Colonic mucosa (tissue), 4 donors: Measurements from ENCODE around the gene NEURL2. TPM values are rescaled to one million over a fixed set of nuclear protein-coding genes. Genes with fewer than 3 reads are reported as not detected.

Experiments used
- DNase-seq: peaks from one replicate; pipeline ENCODE4 v3.0.0-alpha.2; 2020
- H3K27ac ChIP-seq: fragments of 200-600 bp; one replicate; pipeline ENCODE4 v1.8.0; 2021
- H3K27me3 ChIP-seq: fragments of 200-600 bp; one replicate; pipeline ENCODE4 v1.8.0; 2021
- H3K36me3 ChIP-seq: fragments of 200-600 bp; one replicate; pipeline ENCODE4 v1.8.0; 2021
- H3K4me1 ChIP-seq: fragments of 200-600 bp; one replicate; pipeline ENCODE4 v1.8.0; 2021; ENCODE audit warnings: mild to moderate bottlenecking
- H3K4me3 ChIP-seq: fragments of 200-600 bp; one replicate; pipeline ENCODE4 v1.8.0; 2021
- H3K9ac ChIP-seq, 2 donors: one replicate each; pipeline ENCODE4 v1.7.0; 2013; ENCODE audit warnings: control low read depth in 2 of 2, low read depth in 2 of 2, low read length in 2 of 2
- H3K9me3 ChIP-seq: fragments of 200-600 bp; one replicate; pipeline ENCODE4 v1.8.0; 2021
- CTCF ChIP-seq: fragments of 200-600 bp; IDR thresholded peaks from one replicate; pipeline ENCODE4 v1.8.0; 2022; ENCODE audit warnings: antibody characterized with exemption, mild to moderate bottlenecking
- intact Hi-C: fragments of 100-400 bp; cut with DNase I; formaldehyde crosslinking; loops from one replicate; pipeline ENCODE4 v1.14.1; 2022
- total RNA-seq, 2 donors: library from RNA; stranded (reverse); fragmentation: NEBNext Ultra II Directional in 1 of 2; extraction: Animal tissue kit (Norgen Biotek cat#: 25700) in 1 of 2; gene quantifications; one replicate each; pipeline ENCODE4 v1.2.1, GENCODE V29; 2021
- donor health status: healthy.
- donor health status: DM: no; HTN: no; CAD: no.
- donor health status: DM: no; HTN: no; CAD: no.

The NEURL2 gene
- total RNA-seq, 2 donors from 2014 or later, result 3.5 to 4.0 TPM

- Histone ChIP-seq H3K27ac (no peak overlapping the region), H3K36me3 (peaks cover 3% of the 10 kb centered on the region), H3K9ac (no peak overlapping the region), H3K4me1 (no peaks in the 10 kb centered on the region), H3K9me3 (no peaks in the 10 kb centered on the region), H3K4me3 (no peak overlapping the region), H3K27me3 (no peaks in the 10 kb centered on the region)
- no peak for DNase-seq
- TF ChIP-seq CTCF, result no peak
- intact Hi-C loops, result no loop called here
These were observed 42.6 kb downstream of the NEURL2 start for GRCh38 chr20:45848421-45848820.

- no peak overlapping the region for H3K27ac ChIP-seq
- no peak for DNase-seq
- no peaks in the 10 kb centered on the region for H3K4me1 ChIP-seq
- intact Hi-C loops, result no loop called here
- peaks cover 3% of the 10 kb centered on the region for H3K36me3 ChIP-seq
- no peaks in the 10 kb centered on the region for H3K27me3 ChIP-seq
- no peak overlapping the region for H3K4me3 ChIP-seq
- no peaks in the 10 kb centered on the region for H3K9me3 ChIP-seq
- no peak for TF ChIP-seq CTCF
- H3K9ac ChIP-seq, result no peak overlapping the region
These were observed 45.6 kb downstream of the NEURL2 start for GRCh38 chr20:45845452-45845851.

GRCh38 chr20:45843506-45843905 lies 47.5 kb downstream of the NEURL2 start:
- DNase-seq, result no peak
- H3K4me3 ChIP-seq, result no peak overlapping the region
- H3K36me3 ChIP-seq, result peaks cover 3% of the 10 kb centered on the region
- no peaks in the 10 kb centered on the region for H3K27me3 ChIP-seq
- no peaks in the 10 kb centered on the region for H3K9me3 ChIP-seq
- no peak overlapping the region for H3K27ac ChIP-seq
- TF ChIP-seq CTCF, result no peak
- no peak overlapping the region for H3K9ac ChIP-seq
- intact Hi-C loops, result no loop called here
- H3K4me1 ChIP-seq, result no peaks in the 10 kb centered on the region

- intact Hi-C loops, result no loop called here
- no peaks in the 10 kb centered on the region for H3K4me1 ChIP-seq
- no peaks in the 10 kb centered on the region for H3K9me3 ChIP-seq
- peak overlapping the region; percentile 47 for H3K27ac ChIP-seq
- no peak overlapping the region for H3K4me3 ChIP-seq
- no peaks in the 10 kb centered on the region for H3K27me3 ChIP-seq
- no peak for DNase-seq
- no peak for TF ChIP-seq CTCF
- no peak overlapping the region for H3K9ac ChIP-seq
- H3K36me3 ChIP-seq, result peaks cover 3% of the 10 kb centered on the region
These were observed 48.7 kb downstream of the NEURL2 start for GRCh38 chr20:45842169-45842812.

GRCh38 chr20:45841407-45842129 lies 49.4 kb downstream of the NEURL2 start:
- Histone ChIP-seq H3K9ac (no peak overlapping the region), H3K9me3 (no peaks in the 10 kb centered on the region), H3K4me3 (no peak overlapping the region), H3K27ac (no peak overlapping the region), H3K27me3 (no peaks in the 10 kb centered on the region), H3K36me3 (peaks cover 3% of the 10 kb centered on the region), H3K4me1 (no peaks in the 10 kb centered on the region)
- no peak for TF ChIP-seq CTCF
- DNase-seq, result no peak
- intact Hi-C loops, result no loop called here
